Measurements from ENCODE around the gene ARHGAP6. TPM values are rescaled to one million over a fixed set of nuclear protein-coding genes. Genes with fewer than 3 reads are reported as not detected.

ARHGAP6 gene
- total and polyA plus RNA-seq, 9 of the 15 experiments (the other 6 are each of a cell fraction or from before 2014, with no cell fraction given): 12.5 to 63.6 (median 41.8) TPM

DNA sequence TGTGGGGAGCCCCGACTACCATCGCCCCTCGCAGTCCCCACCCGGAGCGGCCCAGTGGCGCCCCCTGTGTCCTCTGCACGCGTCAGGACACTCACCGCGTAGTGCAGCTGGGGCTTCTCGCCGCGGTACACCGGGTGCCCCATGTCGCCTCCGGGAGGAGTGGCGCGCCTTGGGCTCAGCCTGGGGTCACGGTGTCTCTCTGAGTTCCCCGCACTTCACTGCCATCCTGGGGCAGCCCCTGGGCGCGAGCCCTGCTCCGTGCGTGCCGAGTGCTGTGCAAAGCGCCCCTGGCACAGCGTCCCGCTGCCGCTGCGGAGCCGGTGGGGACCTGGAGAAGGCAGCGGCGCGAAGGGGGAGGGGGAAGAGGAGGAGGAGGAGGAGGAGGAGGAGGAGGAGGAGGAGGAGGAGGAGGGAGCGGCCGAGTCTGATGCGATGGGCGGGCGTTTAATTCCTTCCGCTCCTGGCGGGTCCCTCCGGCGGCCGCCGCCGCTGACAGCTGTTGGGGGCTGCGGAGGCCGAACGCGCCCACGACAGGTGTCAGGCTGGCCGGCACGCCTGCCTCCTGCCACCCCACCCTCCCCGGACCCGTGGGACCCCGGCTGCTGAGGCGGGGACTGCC is 238.2 kb downstream of the ARHGAP6 start (continued):
- TF ChIP-seq TCF3 (CRISPR knock-in tag; IDR thresholded peaks at IDR 0.05): peak; percentile 21; the same call in 1 of the 2 replicates
- TF ChIP-seq, protein P1, sequence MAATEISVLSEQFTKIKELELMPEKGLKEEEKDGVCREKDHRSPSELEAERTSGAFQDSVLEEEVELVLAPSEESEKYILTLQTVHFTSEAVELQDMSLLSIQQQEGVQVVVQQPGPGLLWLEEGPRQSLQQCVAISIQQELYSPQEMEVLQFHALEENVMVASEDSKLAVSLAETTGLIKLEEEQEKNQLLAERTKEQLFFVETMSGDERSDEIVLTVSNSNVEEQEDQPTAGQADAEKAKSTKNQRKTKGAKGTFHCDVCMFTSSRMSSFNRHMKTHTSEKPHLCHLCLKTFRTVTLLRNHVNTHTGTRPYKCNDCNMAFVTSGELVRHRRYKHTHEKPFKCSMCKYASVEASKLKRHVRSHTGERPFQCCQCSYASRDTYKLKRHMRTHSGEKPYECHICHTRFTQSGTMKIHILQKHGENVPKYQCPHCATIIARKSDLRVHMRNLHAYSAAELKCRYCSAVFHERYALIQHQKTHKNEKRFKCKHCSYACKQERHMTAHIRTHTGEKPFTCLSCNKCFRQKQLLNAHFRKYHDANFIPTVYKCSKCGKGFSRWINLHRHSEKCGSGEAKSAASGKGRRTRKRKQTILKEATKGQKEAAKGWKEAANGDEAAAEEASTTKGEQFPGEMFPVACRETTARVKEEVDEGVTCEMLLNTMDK (IDR thresholded peaks at IDR 0.05; ENCODE audit: borderline replicate concordance, insufficient read depth, low read depth, low read length, poor library complexity, severe bottlenecking): peak; percentile 80
- peak; percentile 85 for TF ChIP-seq LCOR (CRISPR knock-in tag; IDR thresholded peaks at IDR 0.05)
- peak; percentile 61 for TF ChIP-seq ATF7 (IDR thresholded peaks at IDR 0.05)
- no peak for TF ChIP-seq PHB2 (IDR thresholded peaks at IDR 0.05; ENCODE audit: low read depth)
- no peak for TF ChIP-seq SMARCA4 (IDR thresholded peaks at IDR 0.05)
- TF ChIP-seq ZNF347 (CRISPR knock-in tag; IDR thresholded peaks at IDR 0.05; ENCODE audit: low read depth): no peak
- peak in 1 of 2 experiments; percentile 93; a peak in 2 of 4 replicates for TF ChIP-seq UBTF (IDR thresholded peaks at IDR 0.05; ENCODE audit: borderline replicate concordance in 1 of 2, low read depth in 2 of 2, low read length in 2 of 2)
- TF ChIP-seq EGR1 (conservative IDR thresholded peaks at IDR 0.05): peak; percentile 42; the same call in 1 of the 2 replicates
- TF ChIP-seq ELF2 (CRISPR knock-in tag; IDR thresholded peaks at IDR 0.05): 0 out of 2 replicates have a peak, but pooled peaks have one; percentile 24
- peak; percentile 86 for TF ChIP-seq GABPB1 (CRISPR knock-in tag; IDR thresholded peaks at IDR 0.05)
- 0 out of 2 replicates have a peak, but pooled peaks have one; percentile 15 for TF ChIP-seq TARDBP (IDR thresholded peaks at IDR 0.05)
- TF ChIP-seq HNRNPLL (IDR thresholded peaks at IDR 0.05; ENCODE audit: low read depth, low read length, poor library complexity, severe bottlenecking): peak; percentile 66
- TF ChIP-seq SAFB2 (IDR thresholded peaks at IDR 0.05; ENCODE audit: borderline replicate concordance, low read depth, low read length, severe bottlenecking): no peak
- TF ChIP-seq NONO (IDR thresholded peaks at IDR 0.05; ENCODE audit: low read depth in 2 of 2, low read length in 1 of 2): peak in 1 of 2 experiments; percentile 77; a peak in 1 of 4 replicates
- peak; percentile 89 for TF ChIP-seq POLR2G (IDR thresholded peaks at IDR 0.05; ENCODE audit: low read depth, low read length)
- no peak for TF ChIP-seq MBD2 (IDR thresholded peaks at IDR 0.05; ENCODE audit: borderline replicate concordance, low read depth)
- peak; percentile 63 for TF ChIP-seq CXXC5 (CRISPR knock-in tag; IDR thresholded peaks at IDR 0.05)
- TF ChIP-seq JUNB (CRISPR knock-in tag; conservative IDR thresholded peaks at IDR 0.05): no peak
- TF ChIP-seq STAT6 (CRISPR knock-in tag; IDR thresholded peaks at IDR 0.05): 0 out of 2 replicates have a peak, but pooled peaks have one; percentile 42
- peak; percentile 74 for TF ChIP-seq RBBP5 (IDR thresholded peaks at IDR 0.05; ENCODE audit: borderline replicate concordance, insufficient read depth, low read length, poor library complexity, severe bottlenecking)
